Measurements from ENCODE around the gene VPS26B. TPM values are rescaled to one million over a fixed set of nuclear protein-coding genes. Genes with fewer than 3 reads are reported as not detected.

VPS26B gene
- total and polyA plus RNA-seq, 8 donors: 42.5 to 64.8 (median 55.8) TPM

- DNase-seq (no peak), ATAC-seq (no peak)
- H3K9me3 ChIP-seq: no peaks in the 10 kb centered on the region
- no peak for TF ChIP-seq CTCF (IDR thresholded peaks at IDR 0.05)
- H3K4me1 ChIP-seq: peaks cover 14 to 74% of the 10 kb centered on the region in 2 donors
- no peaks in the 10 kb centered on the region for H3K27me3 ChIP-seq
- no peak overlapping the region for H3K4me3 ChIP-seq
- H3K27ac ChIP-seq: no peak overlapping the region
- H3K36me3 ChIP-seq: peaks cover 0 to 7% of the 10 kb centered on the region in 2 donors
- intact Hi-C loops (cut with DNase I): no loop called here
These were observed 5.9 kb downstream of the VPS26B start for GRCh38 chr11:134230339-134230738.

- Histone ChIP-seq H3K27ac (peak overlapping the region in 1 of 2 donors; percentile 42), H3K4me3 (no peak overlapping the region), H3K36me3 (peaks cover 0 to 17% of the 10 kb centered on the region in 2 donors), H3K27me3 (no peaks in the 10 kb centered on the region), H3K4me1 (peaks cover 4 to 56% of the 10 kb centered on the region in 2 donors), H3K9me3 (no peaks in the 10 kb centered on the region)
- TF ChIP-seq CTCF (IDR thresholded peaks at IDR 0.05): no peak
- no peak for DNase-seq
- intact Hi-C loops (cut with DNase I): no loop called here
- no peak for ATAC-seq
These were observed 7.6 kb downstream of the VPS26B start for GRCh38 chr11:134231958-134232659.

GRCh38 chr11:134233729-134234179 lies 9.3 kb downstream of the VPS26B start:
- DNase-seq (no peak), ATAC-seq (no peak)
- H3K4me1 ChIP-seq: peaks cover 4 to 45% of the 10 kb centered on the region in 2 donors
- H3K4me3 ChIP-seq: no peak overlapping the region
- no peak for TF ChIP-seq CTCF (IDR thresholded peaks at IDR 0.05)
- H3K9me3 ChIP-seq: no peaks in the 10 kb centered on the region
- no peaks in the 10 kb centered on the region for H3K27me3 ChIP-seq
- intact Hi-C loops (cut with DNase I): no loop called here
- peaks cover 0 to 32% of the 10 kb centered on the region in 2 donors for H3K36me3 ChIP-seq
- no peak overlapping the region for H3K27ac ChIP-seq

- no peak for TF ChIP-seq CTCF (IDR thresholded peaks at IDR 0.05)
- no peak overlapping the region for H3K27ac ChIP-seq
- H3K4me3 ChIP-seq: no peak overlapping the region
- intact Hi-C loops (cut with DNase I): no loop called here
- H3K4me1 ChIP-seq: peaks cover 4 to 28% of the 10 kb centered on the region in 2 donors
- DNase-seq (no peak), ATAC-seq (no peak)
- no peaks in the 10 kb centered on the region for H3K9me3 ChIP-seq
- peaks cover 0 to 48% of the 10 kb centered on the region in 2 donors for H3K36me3 ChIP-seq
- no peaks in the 10 kb centered on the region for H3K27me3 ChIP-seq
These were observed 10.9 kb downstream of the VPS26B start for GRCh38 chr11:134235399-134235798.

- H3K9me3 ChIP-seq: no peaks in the 10 kb centered on the region
- H3K4me1 ChIP-seq: peaks cover 0 to 12% of the 10 kb centered on the region in 2 donors
- intact Hi-C loops (cut with DNase I): no loop called here
- DNase-seq (no peak), ATAC-seq (no peak)
- H3K36me3 ChIP-seq: peaks cover 0 to 60% of the 10 kb centered on the region in 2 donors
- no peak for TF ChIP-seq CTCF (IDR thresholded peaks at IDR 0.05)
- H3K27me3 ChIP-seq: no peaks in the 10 kb centered on the region
- no peak overlapping the region for H3K4me3 ChIP-seq
- H3K27ac ChIP-seq: no peak overlapping the region
These were observed 12.5 kb downstream of the VPS26B start for GRCh38 chr11:134236834-134237556.
